ENCODE results near the gene ATP8B3.
A peak's percentile ranks its signal among the peaks of the same experiment; 100 is the strongest.

Gene ATP8B3, protein sequence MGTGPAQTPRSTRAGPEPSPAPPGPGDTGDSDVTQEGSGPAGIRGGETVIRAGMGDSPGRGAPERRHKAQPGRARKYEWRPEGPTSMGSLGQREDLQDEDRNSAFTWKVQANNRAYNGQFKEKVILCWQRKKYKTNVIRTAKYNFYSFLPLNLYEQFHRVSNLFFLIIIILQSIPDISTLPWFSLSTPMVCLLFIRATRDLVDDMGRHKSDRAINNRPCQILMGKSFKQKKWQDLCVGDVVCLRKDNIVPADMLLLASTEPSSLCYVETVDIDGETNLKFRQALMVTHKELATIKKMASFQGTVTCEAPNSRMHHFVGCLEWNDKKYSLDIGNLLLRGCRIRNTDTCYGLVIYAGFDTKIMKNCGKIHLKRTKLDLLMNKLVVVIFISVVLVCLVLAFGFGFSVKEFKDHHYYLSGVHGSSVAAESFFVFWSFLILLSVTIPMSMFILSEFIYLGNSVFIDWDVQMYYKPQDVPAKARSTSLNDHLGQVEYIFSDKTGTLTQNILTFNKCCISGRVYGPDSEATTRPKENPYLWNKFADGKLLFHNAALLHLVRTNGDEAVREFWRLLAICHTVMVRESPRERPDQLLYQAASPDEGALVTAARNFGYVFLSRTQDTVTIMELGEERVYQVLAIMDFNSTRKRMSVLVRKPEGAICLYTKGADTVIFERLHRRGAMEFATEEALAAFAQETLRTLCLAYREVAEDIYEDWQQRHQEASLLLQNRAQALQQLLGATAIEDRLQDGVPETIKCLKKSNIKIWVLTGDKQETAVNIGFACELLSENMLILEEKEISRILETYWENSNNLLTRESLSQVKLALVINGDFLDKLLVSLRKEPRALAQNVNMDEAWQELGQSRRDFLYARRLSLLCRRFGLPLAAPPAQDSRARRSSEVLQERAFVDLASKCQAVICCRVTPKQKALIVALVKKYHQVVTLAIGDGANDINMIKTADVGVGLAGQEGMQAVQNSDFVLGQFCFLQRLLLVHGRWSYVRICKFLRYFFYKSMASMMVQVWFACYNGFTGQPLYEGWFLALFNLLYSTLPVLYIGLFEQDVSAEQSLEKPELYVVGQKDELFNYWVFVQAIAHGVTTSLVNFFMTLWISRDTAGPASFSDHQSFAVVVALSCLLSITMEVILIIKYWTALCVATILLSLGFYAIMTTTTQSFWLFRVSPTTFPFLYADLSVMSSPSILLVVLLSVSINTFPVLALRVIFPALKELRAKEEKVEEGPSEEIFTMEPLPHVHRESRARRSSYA (N-terminal part only)

DNA sequence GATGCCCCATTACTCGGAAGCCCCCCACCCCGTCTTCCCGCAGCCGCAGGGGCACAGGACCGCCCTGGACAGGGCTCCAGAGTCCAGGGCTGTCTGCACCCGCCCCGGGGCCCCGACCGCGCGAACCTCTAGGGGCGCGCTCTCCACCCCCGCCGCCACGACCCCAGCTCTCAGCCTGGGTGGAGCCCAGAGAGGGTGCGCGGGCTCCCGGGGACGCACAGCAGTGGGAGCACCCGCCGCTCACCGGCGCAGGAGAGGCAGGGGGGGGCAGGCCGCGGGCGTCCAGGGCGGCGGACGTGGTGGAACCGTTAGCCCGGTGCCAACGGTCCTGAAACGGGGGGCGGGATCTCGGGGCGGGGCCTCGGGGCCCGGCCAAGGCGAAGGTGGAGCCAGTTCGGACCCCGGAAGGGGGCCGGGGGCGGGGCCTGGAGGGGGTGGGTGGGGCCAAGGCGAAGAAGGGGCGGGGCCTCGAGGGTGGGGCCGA, at the start of gene ATP8B3:
ATP8B3 (minus strand) TSS at position 335 of the 484 bp plus-strand sequence. CDS start 540 bp downstream, outside the sequence.
- DNase-seq (ENCODE audit: low spot score), result no peak

DNA sequence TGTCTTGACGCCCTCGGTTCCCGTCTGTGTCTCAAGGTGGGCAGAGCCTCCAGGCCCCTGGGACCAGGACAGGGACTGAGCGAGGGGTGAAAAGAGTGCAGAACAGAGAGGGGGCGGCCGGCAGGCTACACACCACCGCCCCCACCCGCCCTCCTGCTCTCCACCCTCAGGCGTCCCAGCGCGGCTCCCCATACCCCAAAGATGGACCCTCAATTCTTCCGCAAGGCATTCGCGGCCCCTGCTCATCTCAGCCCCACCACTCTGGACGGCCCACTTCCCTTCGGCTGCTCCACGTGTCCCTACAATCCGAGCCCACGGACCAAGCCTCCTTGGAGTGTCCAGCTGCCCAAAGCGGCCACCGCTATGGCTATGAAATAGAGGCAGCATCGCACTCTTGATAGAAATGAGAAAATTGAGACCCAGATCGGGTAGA, 49.5 kb upstream of the ATP8B3 start:
- no peak for DNase-seq (ENCODE audit: low spot score)

DNA sequence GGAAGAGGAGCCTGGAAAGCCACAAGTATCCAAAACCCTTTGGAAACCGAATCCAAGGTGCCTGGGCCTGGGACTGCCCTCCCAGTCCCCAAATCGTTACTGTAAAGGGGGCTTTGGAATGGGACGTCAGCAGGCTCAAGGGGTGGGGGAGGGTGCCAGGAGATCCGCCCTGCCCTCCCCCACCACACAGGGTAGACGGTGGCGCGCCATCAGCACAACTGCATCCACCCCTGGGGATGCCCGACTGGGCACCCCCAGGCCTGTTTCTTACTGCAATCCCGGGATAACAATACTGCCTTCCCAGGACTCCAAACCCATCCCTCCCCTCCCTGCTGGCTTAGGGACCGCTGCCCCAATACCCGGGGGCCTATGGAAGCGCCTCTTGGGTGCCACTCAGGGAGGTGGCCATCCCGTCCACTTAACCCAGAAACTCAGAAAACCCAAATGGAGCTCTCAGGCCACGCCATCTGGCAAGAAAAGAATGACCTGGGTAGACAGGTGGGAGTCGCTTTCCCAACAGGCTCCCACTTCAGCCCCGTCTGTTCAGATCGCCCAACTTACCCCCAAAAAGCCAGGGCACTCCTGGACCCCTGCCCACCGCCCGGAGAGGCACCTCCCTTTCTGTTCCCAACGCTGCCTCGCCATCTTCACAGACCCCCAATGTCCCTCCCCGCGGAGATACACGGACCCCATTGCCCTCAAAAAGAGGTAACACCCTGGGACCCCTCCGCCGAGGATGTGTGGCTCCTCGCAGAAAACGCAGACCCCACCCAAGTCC, 48.9 kb upstream of the ATP8B3 start:
- DNase-seq (ENCODE audit: low spot score), result no peak

DNA sequence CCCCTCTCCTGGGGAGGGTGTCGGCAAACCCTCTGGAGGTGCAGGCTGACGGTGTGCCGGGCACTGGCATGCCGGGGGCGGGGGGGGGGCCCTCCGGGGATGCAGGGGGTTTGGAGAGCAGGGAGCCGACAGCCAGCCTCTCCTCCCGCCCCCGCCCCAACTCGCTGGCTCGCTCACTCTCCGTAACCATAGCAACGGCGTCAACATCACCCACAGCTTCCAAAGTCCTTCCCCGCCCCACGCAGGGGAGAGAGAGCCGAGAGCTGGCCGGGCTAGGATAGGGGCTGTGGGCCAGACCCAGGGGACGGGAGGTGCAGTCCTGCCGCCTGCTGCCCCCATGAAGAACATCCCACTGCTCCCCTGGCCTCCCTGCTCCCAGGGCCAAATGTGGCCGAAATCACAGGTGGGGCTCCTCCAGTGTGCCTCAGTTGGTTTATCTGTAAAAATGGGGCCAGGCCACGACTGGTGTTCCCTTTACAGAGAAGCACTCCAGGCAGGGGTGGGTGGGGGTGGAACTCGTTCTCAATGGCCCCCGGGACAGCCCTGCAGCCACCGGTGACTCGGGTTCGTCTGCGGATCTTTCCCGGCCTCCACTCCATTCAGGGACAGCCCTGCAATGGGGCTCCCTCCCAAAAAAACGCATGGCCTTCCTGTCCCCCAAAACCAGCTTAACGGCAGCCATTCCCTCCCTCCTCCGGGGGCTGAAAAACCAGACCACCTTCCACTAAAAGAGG, 48.1 kb upstream of the ATP8B3 start:
- peak; percentile 80 for DNase-seq (ENCODE audit: low spot score)

DNA sequence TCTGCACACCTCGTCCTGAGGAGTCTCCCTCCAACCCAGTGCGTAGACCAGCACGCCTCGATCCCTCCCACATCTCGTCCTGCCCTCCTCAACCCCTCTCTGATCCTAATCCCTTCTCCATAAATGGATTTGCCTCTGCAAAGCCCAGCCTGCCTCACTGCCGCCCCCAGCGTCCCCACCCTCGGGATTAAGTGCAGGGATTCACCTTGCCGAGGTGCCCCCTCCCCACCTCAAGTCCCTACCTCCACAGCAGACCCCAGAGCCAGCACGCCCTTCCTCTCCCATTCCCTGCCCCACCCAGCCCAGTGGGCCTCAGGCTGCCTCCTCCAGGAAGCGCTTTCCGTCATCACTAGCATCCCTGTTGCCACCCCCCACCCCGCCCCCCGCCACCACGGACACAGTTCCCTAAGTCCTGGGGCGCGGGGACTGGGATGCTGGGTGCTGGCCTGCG, 47.3 kb upstream of the ATP8B3 start:
- peak; percentile 70 for DNase-seq (ENCODE audit: low spot score)

DNA sequence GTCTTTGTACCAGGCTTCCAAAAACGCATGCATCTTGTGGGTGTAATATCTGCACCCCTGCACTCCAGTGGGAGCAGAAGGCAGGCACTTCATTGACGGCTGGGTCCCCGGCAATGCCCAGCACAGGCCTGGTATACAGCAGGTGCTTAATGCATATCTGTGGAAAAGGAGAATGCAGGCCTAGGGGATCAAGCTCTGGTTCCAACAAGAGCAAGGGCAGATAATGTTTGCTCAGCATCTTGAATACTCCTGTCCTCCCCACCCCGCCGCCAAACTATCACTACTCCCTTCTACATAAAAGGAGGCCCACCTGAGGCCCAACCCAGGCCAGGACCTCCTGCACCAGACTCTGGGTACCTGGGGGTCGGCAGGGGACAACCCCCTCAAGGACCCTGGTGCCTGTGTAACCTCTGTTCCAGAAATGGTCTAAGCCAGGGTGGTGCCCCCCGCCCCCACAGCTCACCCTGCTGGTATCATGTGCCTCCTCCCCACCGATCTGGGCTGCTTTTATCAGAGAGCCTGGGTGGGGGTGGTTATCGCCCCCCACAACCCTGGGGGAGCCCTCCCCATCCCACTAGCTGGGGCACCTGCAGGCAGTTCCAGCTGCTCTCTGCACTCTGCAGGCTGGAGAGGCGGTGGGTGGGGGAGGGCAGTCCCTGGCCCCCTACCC, 46.5 kb upstream of the ATP8B3 start:
- DNase-seq (ENCODE audit: low spot score), result no peak

DNA sequence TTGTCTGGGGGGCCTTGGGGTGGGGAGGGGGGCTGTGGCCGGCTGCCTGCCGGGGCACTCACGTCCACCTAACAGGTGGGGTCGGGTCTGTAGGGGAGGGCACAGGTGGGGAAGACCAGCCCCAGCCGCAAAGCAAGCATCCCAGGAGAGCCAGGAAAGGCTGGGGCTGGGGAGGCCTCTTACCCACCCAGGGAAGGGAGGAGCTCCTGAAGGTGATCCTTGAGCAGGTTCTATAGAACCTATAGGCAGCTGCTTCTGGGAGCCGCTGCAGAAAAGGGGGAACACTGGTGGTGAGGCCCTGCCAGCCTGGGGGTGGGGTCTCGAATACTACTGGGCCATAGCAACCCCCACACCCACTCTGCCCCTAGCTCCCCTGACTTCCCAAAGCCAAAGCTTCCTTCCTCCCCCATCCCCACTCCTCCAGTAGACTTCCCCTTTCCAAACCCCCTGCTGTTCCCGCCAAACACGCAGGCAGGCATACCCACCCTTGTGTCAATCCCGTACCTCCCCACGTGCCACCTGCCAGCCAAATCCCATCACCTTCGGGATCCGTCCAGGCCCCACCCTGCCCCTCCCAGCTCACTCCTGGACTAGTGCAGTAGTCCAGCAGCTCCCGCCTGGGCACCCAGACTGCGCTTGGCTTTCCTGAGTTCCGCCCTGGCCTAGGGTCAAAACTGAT, 45.7 kb upstream of the ATP8B3 start:
- no peak for DNase-seq (ENCODE audit: low spot score)

DNA sequence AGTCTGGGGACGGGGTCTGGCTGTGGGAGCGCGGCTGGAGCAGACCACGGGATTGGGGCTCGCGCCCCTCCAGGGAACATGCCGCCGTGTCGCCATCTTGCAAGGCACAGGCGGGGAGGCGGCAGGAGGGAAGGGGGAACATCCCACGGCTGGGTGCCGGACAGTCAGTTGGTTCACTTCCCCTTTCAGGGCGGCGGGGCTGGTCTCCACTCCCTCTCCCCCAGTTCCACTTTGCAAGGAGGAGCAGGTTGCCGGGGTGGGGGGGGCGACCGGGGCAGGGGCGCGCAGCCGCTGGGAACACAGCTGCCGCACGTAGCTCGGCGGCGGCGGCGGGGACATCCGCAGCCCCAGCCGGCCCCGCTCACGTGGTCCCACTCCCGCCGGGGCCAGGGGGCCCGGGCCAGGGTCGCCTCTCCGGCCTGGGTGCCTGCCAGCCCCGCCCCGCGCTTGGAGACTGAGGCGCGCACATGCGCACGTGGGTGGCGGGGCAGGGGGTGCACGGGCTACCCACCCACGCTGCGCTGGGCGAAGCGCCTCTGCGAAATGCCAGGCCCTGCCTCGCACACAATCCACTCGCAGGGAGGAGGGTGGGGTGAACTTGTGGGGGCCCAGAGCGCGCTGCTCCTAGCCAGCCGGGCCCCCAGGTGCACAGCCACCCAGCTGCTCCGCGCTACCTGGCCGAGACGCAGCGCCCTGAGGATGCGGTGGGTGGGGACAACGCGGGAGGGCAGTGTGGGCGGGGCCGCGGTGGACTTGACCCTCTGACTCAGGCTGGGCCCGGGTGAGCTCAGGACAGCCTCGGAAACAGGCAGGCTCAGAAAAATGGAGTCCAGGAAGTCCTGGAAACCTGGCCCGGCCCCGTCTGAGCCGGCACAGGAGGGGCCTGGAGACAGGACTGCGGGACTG, 44.9 kb upstream of the ATP8B3 start:
- peak; percentile 70 for DNase-seq (ENCODE audit: low spot score)

DNA sequence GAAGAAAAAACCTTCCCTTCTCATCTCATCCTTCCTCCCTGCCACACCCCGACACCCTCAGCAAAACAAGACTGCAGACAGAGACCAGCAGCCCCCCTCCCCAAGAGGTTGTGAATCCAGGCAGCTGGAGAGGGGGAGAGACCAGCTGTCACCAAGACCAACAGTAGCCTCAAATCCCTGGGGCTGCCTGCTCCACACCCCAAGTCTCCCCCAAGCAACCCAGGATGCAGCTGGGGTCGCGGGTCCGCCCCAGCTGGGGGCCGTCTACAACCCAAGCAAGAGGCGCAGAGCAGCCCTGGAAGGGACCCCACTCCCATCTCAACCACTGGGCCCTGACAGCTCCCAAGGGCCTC, 44.2 kb upstream of the ATP8B3 start:
- DNase-seq (ENCODE audit: low spot score), result peak; percentile 60

DNA sequence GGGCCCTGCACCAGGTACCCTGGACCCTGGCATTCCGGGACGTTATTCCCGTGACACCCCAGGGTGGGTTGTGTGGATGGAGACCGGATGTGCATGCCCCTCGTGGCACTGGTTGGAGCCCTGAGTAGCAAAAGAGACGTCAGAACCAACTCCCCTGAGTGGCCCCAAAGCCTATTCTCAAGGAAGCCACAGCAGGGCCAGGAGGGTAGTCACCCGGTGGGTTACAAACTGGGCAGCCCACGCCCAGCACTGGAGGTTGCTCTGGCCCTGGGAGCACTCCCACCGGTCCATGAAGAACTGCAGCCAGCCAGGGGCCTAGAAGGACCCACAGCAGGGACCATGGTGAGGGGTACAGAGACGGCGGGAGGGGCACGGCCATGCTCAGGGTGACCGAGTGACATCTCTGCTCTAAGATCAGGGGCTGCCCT, 43.8 kb upstream of the ATP8B3 start:
- DNase-seq (ENCODE audit: low spot score), result no peak

DNA sequence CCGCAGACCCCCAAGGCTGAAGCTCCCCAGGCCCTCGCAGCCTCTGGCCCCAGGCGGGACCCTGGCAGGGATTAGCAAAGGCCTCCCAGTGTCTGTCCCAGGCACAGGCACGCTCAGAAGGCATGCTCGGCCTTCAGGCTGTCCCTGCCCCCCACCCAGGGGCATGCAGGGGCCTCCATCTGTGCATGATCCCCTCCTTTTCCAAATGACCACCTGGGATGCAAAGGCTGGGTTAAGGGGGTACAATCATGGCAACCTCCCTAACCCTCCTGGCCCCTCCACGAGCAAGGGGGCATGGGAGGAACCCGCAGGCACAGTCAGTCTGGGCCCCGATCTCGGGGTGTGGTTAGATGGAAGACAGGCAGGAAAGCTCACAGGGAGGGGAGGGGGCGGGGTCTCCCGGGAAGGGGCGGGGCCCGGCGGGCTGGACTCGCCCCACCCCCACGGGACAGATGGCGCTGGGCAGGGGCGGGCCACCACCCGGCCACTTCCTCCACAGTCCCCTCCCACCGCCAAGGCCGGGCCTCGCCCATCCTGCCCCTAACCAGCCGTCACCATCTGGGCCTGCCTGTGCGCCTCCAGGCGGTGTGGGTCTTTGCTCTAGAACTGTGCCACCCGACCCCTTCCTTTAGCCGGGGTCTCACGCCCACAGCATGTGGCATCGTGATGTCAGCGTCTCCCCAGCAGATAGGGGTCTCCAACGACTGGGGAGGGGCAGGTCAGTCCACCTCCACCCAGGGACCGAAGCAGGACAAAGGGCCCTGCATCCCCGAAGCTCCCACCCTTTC, 43.2 kb upstream of the ATP8B3 start:
- peak; percentile 97 for DNase-seq (ENCODE audit: low spot score)

DNA sequence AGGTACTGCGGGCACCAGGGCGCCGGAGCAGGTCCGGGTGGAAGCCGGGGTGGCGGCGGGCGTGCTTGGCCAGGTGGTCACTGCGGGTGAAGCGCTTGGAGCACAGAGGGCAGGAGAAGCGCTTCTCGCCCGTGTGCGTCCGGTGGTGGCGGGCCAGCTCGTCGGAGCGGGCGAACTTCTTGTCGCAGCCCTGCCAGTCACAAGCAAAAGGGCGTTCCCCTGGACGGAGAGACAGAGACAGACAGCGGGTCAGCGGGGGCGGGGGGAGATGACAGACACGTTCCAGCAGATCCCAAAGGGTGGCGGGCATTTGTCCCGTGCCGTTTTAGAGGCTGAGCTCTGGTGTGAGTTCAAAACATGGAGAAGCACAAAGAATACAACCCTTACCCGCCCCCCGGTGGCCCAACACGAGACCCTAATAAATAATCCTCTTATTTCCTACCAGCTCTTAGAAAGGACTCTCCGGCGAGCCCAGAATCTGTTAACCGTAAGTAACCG, 42.5 kb upstream of the ATP8B3 start:
- DNase-seq (ENCODE audit: low spot score), result peak; percentile 73

DNA sequence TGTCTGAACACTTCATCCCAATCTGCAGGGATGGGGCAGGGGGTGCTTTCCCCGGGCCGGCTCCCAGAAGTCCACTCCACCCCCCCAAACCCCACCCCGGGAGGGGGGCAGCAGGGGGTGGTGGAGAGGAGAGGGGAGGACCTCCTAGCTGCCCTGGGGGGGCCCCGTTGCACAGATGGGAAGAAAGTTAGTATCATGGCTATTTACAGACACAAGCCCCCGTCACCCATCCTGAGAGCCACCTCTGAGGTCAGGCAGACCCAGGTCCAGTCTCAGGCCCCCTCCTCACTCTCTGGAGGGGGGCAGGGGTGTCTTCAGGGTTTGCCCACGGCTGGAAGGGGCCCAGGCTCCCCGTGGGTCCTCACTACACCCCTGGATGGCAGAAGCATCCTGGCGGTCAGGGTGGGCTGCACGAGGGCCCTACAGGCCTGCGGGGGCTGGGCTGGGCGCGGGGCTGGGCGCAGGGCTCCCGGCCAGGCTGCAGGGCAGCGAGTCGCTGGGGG, 42.0 kb upstream of the ATP8B3 start:
- DNase-seq (ENCODE audit: low spot score), result no peak

DNA sequence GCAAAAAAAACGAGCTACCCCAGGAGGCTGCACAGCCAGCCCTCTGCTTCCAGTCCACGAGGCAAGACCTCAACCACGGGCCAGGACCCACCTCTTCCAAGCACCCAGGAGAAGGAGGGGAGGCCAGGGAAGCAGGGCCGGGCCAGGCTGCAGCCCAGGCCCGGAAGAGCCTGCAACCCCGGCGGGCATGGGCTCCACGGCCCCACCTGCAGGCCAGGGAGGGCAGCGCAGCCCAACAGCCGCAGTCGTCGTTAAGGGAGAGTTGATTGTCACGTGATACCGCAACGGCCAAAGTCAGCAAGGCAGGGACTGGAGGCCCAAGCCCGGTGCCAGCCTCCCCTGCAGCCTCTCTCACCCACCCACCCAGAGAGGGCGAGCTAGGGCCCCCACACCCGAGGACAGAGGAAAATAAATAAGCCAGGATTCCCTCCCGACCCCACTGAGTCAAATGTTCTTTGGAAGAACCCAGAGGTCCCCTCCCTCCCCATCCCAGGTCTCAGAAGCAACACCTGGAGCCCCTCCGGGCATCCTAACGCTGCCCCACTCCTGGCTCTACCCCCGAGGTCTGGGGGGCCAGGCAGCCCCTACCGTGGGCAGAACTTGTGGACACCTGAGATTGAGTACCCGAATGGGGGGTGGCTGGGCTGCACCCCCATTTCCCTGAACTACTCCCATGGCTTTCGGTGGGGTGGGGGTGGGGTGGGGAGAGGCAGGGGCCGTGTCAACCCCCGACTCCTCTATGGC, 41.4 kb upstream of the ATP8B3 start:
- peak; percentile 88 for DNase-seq (ENCODE audit: low spot score)

DNA sequence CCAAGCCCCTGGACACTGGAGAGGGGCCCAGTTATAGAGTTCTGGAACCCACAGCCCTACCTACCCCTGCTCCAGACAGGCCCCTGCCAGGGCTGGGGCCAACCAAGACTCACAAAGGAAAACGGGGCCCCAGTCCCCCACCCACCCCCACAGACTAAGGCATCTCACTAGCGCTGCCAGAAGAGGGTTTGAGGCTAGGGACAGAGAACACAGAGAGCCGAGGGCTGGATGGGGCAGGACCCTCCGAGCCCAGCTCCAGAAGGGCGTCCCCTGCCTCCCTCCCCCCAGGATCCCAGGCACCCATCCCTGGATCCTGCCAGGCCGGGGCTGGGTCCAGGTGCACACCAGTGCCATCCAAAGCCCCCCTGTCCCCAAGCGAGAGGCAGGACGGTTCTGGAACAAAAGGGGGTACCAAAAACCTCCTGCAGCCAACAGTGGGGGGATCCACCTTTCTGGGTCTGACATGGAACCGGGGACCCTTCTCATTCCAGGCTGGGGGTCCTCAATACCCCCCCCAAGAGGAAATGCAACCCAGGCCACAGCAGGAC, 40.6 kb upstream of the ATP8B3 start:
- no peak for DNase-seq (ENCODE audit: low spot score)

All from ecto neural progenitor cell (in vitro differentiated cells).